ENCODE results near the gene USP40.

Gene USP40

GRCh38 chr2:233571462-233571861 lies 4.9 kb upstream of the USP40 start:
- no peak for TF ChIP-seq CTCF (IDR thresholded peaks at IDR 0.05)
- Histone ChIP-seq H3K4me3 (no peak overlapping the region), H3K27ac (no peak overlapping the region)
- no peak for DNase-seq (ENCODE audit: low spot score)

GRCh38 chr2:233571001-233571400 lies 4.4 kb upstream of the USP40 start:
- H3K4me3 ChIP-seq = no peak overlapping the region
- H3K27ac ChIP-seq = no peak overlapping the region
- no peak for DNase-seq (ENCODE audit: low spot score)
- TF ChIP-seq CTCF (IDR thresholded peaks at IDR 0.05) = no peak

GRCh38 chr2:233565685-233566140 lies 869 bp downstream of the USP40 start:
- peak overlapping the region; percentile 87 for H3K4me3 ChIP-seq
- DNase-seq (ENCODE audit: low spot score) = no peak
- TF ChIP-seq CTCF (IDR thresholded peaks at IDR 0.05) = no peak
- H3K27ac ChIP-seq = peak overlapping the region; percentile 91 to 95

GRCh38 chr2:233563663-233564430 lies 2.7 kb downstream of the USP40 start:
- Histone ChIP-seq H3K4me3 (no peak overlapping the region), H3K27ac (no peak overlapping the region)
- no peak for DNase-seq (ENCODE audit: low spot score)
- no peak for TF ChIP-seq CTCF (IDR thresholded peaks at IDR 0.05)

- DNase-seq (ENCODE audit: low spot score) = no peak
- no peak for TF ChIP-seq CTCF (IDR thresholded peaks at IDR 0.05)
Measured at GRCh38 chr2:233556881-233557736, 9.5 kb downstream of the USP40 start.

GRCh38 chr2:233553366-233553765 lies 13.2 kb downstream of the USP40 start:
- TF ChIP-seq CTCF (IDR thresholded peaks at IDR 0.05) = no peak
- no peak for DNase-seq (ENCODE audit: low spot score)
- H3K27ac ChIP-seq = no peak overlapping the region
- no peak overlapping the region for H3K4me3 ChIP-seq

More at GRCh38 chr2:233556881-233557736, 9.5 kb downstream of the USP40 start:
- no peak overlapping the region for H3K4me3 ChIP-seq
- H3K27ac ChIP-seq = no peak overlapping the region

All from coronary artery (tissue), 2 donors.